ENCODE data around the gene KCNQ1. TPM values are rescaled to one million over a fixed set of nuclear protein-coding genes. Genes with fewer than 3 reads are reported as not detected.
A peak's percentile ranks its signal among the peaks of the same experiment; 100 is the strongest.

The KCNQ1 gene
- total RNA-seq, 3 donors from 2014 or later (not counting 1 experiment from before 2014, with no cell fraction given): 1.9 to 7.8 (median 3.3) TPM

GRCh38 chr11:2443881-2444820, 657 bp upstream of the KCNQ1 start, which contains the start of gene TRPM5:
TSS of gene TRPM5 (minus strand) at chr11:2444514. CDS start at chr11:2423036, 21,478 bp downstream.
- Mint-ChIP-seq H3K36me3 (no peaks in the 10 kb centered on the region), H3K4me1 (peaks cover 0 to 13% of the 10 kb centered on the region in 2 donors), H3K4me3 (peak within 1 kb of the TSS; percentile 76), H3K9me3 (no peaks in the 10 kb centered on the region), H3K27ac (no peak within 1 kb of the TSS), H3K27me3 (ENCODE audit: low read depth in 2 of 2) (peaks cover 24 to 27% of the 10 kb centered on the region in 2 donors)
- no peaks in the 10 kb centered on the region for H3K36me3 ChIP-seq (ENCODE audit: control insufficient read depth, insufficient read depth, low read length)
- no peak within 1 kb of the TSS for H3K27ac ChIP-seq (ENCODE audit: low read length)
- TF ChIP-seq, protein P1, sequence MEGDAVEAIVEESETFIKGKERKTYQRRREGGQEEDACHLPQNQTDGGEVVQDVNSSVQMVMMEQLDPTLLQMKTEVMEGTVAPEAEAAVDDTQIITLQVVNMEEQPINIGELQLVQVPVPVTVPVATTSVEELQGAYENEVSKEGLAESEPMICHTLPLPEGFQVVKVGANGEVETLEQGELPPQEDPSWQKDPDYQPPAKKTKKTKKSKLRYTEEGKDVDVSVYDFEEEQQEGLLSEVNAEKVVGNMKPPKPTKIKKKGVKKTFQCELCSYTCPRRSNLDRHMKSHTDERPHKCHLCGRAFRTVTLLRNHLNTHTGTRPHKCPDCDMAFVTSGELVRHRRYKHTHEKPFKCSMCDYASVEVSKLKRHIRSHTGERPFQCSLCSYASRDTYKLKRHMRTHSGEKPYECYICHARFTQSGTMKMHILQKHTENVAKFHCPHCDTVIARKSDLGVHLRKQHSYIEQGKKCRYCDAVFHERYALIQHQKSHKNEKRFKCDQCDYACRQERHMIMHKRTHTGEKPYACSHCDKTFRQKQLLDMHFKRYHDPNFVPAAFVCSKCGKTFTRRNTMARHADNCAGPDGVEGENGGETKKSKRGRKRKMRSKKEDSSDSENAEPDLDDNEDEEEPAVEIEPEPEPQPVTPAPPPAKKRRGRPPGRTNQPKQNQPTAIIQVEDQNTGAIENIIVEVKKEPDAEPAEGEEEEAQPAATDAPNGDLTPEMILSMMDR (IDR thresholded peaks at IDR 0.05): no peak
- H3K4me3 ChIP-seq (ENCODE audit: low read length): peak within 1 kb of the TSS; percentile 42
- peaks cover 37% of the 10 kb centered on the region for H3K4me1 ChIP-seq (ENCODE audit: control insufficient read depth, insufficient read depth, low read length)
- 12% methylated on average over 46 of the region's 64 CpGs for WGBS (ENCODE audit: insufficient coverage)
- H3K9me3 ChIP-seq (ENCODE audit: control insufficient read depth, insufficient read depth, low read length): no peaks in the 10 kb centered on the region
- intact Hi-C loops (cut with micrococcal nuclease): no loop called here
- peak in 1 of 2 donors; percentile 83 for DNase-seq
- peak; percentile 33 to 50 (median 43) for ATAC-seq
- H3K27me3 ChIP-seq (ENCODE audit: control insufficient read depth, insufficient read depth, low read length): peaks cover 31% of the 10 kb centered on the region

DNA sequence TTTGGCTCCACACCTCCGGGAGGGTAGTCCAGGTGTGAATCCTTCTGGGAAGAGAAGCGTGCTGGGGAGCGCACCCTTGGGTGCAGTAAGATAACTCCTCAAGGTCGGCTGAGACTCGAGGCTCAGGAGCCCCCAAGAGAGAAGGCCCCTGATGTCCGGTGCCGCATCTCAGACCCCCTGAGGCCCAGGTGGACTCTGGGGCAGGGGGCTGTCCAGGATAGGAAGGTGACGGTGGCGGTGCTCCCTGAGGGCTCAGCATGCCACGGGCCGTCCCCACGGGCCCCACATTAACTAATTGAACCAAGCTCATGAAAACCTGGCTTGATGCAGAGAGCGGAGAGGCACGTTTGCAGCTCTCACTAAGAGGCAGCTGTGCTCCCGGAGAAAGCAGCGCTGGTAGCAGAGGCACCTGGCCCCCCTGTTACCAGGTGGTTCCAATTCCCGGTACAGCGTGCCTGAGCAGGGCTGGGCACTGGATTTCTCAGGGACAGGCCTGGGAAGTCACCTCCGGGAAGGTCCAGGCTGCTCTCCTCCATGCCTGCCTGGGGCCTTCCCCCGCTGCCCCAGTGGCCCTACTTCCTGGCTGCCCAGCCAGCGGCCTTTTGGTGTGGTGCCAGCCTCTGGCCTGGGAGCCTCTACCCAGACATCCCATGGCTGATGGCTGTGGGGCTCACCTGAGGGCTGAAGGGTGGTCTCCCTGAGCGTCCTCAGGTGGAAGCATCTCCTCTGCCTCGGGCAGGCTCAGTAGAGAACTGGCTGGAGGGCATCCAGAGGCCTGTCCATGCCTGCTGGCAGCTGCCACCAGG, 1.1 kb downstream of the KCNQ1 start:
- TF ChIP-seq, protein P1 (IDR thresholded peaks at IDR 0.05): no peak
- Histone ChIP-seq H3K27ac (ENCODE audit: low read length) (no peak overlapping the region), H3K27me3 (ENCODE audit: control insufficient read depth, insufficient read depth, low read length) (peaks cover 31% of the 10 kb centered on the region), H3K9me3 (ENCODE audit: control insufficient read depth, insufficient read depth, low read length) (no peaks in the 10 kb centered on the region), H3K4me1 (ENCODE audit: control insufficient read depth, insufficient read depth, low read length) (peaks cover 43% of the 10 kb centered on the region), H3K36me3 (ENCODE audit: control insufficient read depth, insufficient read depth, low read length) (no peaks in the 10 kb centered on the region), H3K4me3 (ENCODE audit: low read length) (peak overlapping the region; percentile 42)
- H3K27ac Mint-ChIP-seq: no peak overlapping the region
- no peaks in the 10 kb centered on the region for H3K9me3 Mint-ChIP-seq
- H3K4me1 Mint-ChIP-seq: peaks cover 0 to 13% of the 10 kb centered on the region in 2 donors
- WGBS (ENCODE audit: insufficient coverage): 74% methylated on average over 23 of the region's 23 CpGs
- H3K27me3 Mint-ChIP-seq (ENCODE audit: low read depth in 2 of 2): peaks cover 18 to 22% of the 10 kb centered on the region in 2 donors
- no peaks in the 10 kb centered on the region for H3K36me3 Mint-ChIP-seq
- ATAC-seq (no peak), DNase-seq (peak in 1 of 2 donors; percentile 36)
- intact Hi-C loops (cut with micrococcal nuclease): no loop called here
- peak overlapping the region; percentile 76 for H3K4me3 Mint-ChIP-seq

DNA sequence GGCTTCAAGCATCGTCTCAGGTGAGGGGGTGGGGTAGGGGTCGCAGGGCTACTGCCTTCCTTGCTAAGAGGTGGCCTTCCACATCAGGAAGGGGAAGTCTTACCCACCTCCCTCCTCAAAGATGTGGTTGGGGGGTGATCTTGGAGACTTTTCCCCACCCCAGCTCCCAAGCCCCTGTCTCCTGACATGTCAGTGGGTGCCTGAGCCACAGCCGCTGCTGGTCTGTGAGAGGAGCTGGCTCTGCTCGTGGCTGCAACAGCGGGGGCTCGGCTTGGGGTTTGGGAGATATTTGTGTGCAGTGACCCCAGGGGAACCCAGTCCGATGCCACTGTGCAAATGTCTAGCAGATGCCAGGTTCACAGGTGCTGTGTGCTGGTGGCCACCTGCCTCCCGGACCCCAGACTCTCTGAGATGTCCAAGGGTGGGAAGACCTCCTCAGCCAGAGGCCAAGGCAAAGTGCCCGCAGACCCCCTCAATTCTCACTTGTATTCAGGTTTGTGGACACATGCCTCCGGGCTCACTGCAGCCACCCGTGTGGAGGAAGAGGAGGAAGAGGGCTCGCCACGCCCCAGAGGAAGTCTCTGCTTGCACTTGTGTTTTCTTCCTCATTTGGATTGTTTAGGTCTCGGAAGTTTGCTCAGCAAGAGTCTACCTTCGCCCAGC, 1.9 kb downstream of the KCNQ1 start:
- TF ChIP-seq, protein P1 (IDR thresholded peaks at IDR 0.05): no peak
- DNase-seq (peak in 1 of 2 donors; percentile 46), ATAC-seq (no peak)
- Mint-ChIP-seq H3K36me3 (no peaks in the 10 kb centered on the region), H3K27ac (no peak overlapping the region), H3K9me3 (no peaks in the 10 kb centered on the region), H3K27me3 (ENCODE audit: low read depth in 2 of 2) (peaks cover 18 to 21% of the 10 kb centered on the region in 2 donors), H3K4me1 (peaks cover 0 to 13% of the 10 kb centered on the region in 2 donors), H3K4me3 (peak overlapping the region; percentile 52)
- intact Hi-C loops (cut with micrococcal nuclease): no loop called here
- no peak overlapping the region for H3K27ac ChIP-seq (ENCODE audit: low read length)
- peak overlapping the region; percentile 8 for H3K4me3 ChIP-seq (ENCODE audit: low read length)
- H3K27me3 ChIP-seq (ENCODE audit: control insufficient read depth, insufficient read depth, low read length): peaks cover 31% of the 10 kb centered on the region
- no peaks in the 10 kb centered on the region for H3K9me3 ChIP-seq (ENCODE audit: control insufficient read depth, insufficient read depth, low read length)
- 39% methylated on average over 13 of the region's 15 CpGs for WGBS (ENCODE audit: insufficient coverage)
- peaks cover 43% of the 10 kb centered on the region for H3K4me1 ChIP-seq (ENCODE audit: control insufficient read depth, insufficient read depth, low read length)
- no peaks in the 10 kb centered on the region for H3K36me3 ChIP-seq (ENCODE audit: control insufficient read depth, insufficient read depth, low read length)
